PC-3 (cell line): ENCODE data around the gene CDKN3. TPM values are rescaled to one million over a fixed set of nuclear protein-coding genes. Genes with fewer than 3 reads are reported as not detected.

Source experiments
- ATAC-seq: fragments of 200-7000 bp; cut with Tn5 transposase; 2 replicates; pipeline ENCODE4 v1.9.1; 2020; ENCODE audit warnings: mild to moderate bottlenecking, moderate library complexity
- BruUV-seq: library from RNA; stranded (reverse); fragments of 400-500 nt; replicated peaks from 2 replicates; lab custom pipeline; 2021; lab: Mats Ljungman, UMichigan
- CTCF ChIA-PET: fragments of 300-600 bp; sonication (Branson Sonifier 250); formaldehyde crosslinking; loops from one replicate; lab custom pipeline; 2022; ENCODE audit warnings: antibody characterized with exemption; lab: Charles Lee
- POLR2A ChIA-PET: fragments of 300-600 bp; sonication (Branson Sonifier 250); formaldehyde crosslinking; loops from one replicate; lab custom pipeline; 2022; ENCODE audit warnings: antibody characterized with exemption; ENCODE audit not compliant: unreplicated experiment; lab: Charles Lee
- DNase-seq: peaks from one replicate; pipeline ENCODE4 v3.0.0-alpha.2; 2015
- H2AFZ ChIP-seq: fragments of 300-600 bp; sonication (generic); 2 replicates; pipeline ENCODE4 v1.6.0; 2016; ENCODE audit warnings: antibody characterized with exemption, low read length
- H3F3A ChIP-seq: fragments of 300-600 bp; sonication (generic); one replicate; pipeline ENCODE4 v1.6.0; 2017; ENCODE audit warnings: antibody characterized with exemption, low read length, control low read depth, mild to moderate bottlenecking; ENCODE audit not compliant: unreplicated experiment
- H3K27ac ChIP-seq: fragments of 300-600 bp; sonication (generic); 2 replicates; pipeline ENCODE4 v1.5.1; 2016; ENCODE audit warnings: mild to moderate bottlenecking, low read length
- H3K27me3 ChIP-seq: fragments of 300-600 bp; sonication (generic); 2 replicates; pipeline ENCODE4 v1.6.1; 2016; ENCODE audit warnings: low read length, mixed read lengths
- H3K36me3 ChIP-seq: fragments of 300-600 bp; sonication (generic); 2 replicates; pipeline ENCODE4 v1.6.1; 2016; ENCODE audit warnings: low read depth, mixed run types, low read length, mixed read lengths
- H3K4me1 ChIP-seq: fragments of 300-600 bp; sonication (generic); 2 replicates; pipeline ENCODE4 v1.5.1; 2016; ENCODE audit warnings: low read length; ENCODE audit not compliant: insufficient read depth
- H3K4me2 ChIP-seq: fragments of 300-600 bp; sonication (generic); 2 replicates; pipeline ENCODE4 v1.6.0; 2016; ENCODE audit warnings: low read length
- H3K4me3 ChIP-seq: fragments of 300-600 bp; sonication (generic); 2 replicates; pipeline ENCODE4 v1.5.1; 2016; ENCODE audit warnings: mild to moderate bottlenecking, low read length, mixed read lengths
- H3K79me2 ChIP-seq: fragments of 300-600 bp; sonication (generic); 2 replicates; pipeline ENCODE4 v1.6.1; 2017; ENCODE audit warnings: low read length, mixed read lengths
- H3K9ac ChIP-seq: fragments of 300-600 bp; sonication (generic); 2 replicates; pipeline ENCODE4 v1.6.0; 2016; ENCODE audit warnings: mild to moderate bottlenecking, low read length
- H3K9me2 ChIP-seq: fragments of 300-600 bp; sonication (generic); replicated peaks from 2 replicates; pipeline ENCODE4 v1.6.1; 2016; ENCODE audit warnings: mixed run types, low read length, mixed read lengths
- H3K9me3 ChIP-seq: fragments of 300-600 bp; sonication (generic); 2 replicates; pipeline ENCODE4 v1.6.1; 2016; ENCODE audit warnings: low read length, mixed read lengths
- H4K20me1 ChIP-seq: fragments of 300-600 bp; sonication (generic); 2 replicates; pipeline ENCODE4 v1.6.1; 2016; ENCODE audit warnings: low read length, mixed read lengths
- EZH2 ChIP-seq: fragments of 300-600 bp; sonication (generic); IDR thresholded peaks from one replicate; pipeline ENCODE4 v1.6.1; 2017; ENCODE audit warnings: antibody characterized with exemption, mild to moderate bottlenecking, low read length; ENCODE audit not compliant: unreplicated experiment
- EZH2phosphoT487 ChIP-seq: fragments of 300-600 bp; sonication (generic); IDR thresholded peaks from 2 replicates; pipeline ENCODE4 v1.6.1; 2018; ENCODE audit warnings: mild to moderate bottlenecking, antibody characterized with exemption, low read length, borderline replicate concordance
- intact Hi-C: fragments of 100-400 bp; cut with micrococcal nuclease; formaldehyde crosslinking; loops from 2 replicates; pipeline ENCODE4 v1.9.0; 2023
- total RNA-seq: library from RNA; depleted of rRNA; stranded (reverse); fragments of >200 nt; gene quantifications from 2 replicates; pipeline ENCODE4 v1.2.3, GENCODE V29; 2014
- TF ChIP-seq, protein P1 (sequence below): fragments of 300-600 bp; sonication (generic); conservative IDR thresholded peaks from 2 replicates; pipeline ENCODE4 v1.5.1; 2017; ENCODE audit warnings: antibody characterized with exemption, low read depth, mild to moderate bottlenecking, low read length

CDKN3 gene
- total RNA-seq, 1 experiment from 2014 or later, result 434 TPM

DNA sequence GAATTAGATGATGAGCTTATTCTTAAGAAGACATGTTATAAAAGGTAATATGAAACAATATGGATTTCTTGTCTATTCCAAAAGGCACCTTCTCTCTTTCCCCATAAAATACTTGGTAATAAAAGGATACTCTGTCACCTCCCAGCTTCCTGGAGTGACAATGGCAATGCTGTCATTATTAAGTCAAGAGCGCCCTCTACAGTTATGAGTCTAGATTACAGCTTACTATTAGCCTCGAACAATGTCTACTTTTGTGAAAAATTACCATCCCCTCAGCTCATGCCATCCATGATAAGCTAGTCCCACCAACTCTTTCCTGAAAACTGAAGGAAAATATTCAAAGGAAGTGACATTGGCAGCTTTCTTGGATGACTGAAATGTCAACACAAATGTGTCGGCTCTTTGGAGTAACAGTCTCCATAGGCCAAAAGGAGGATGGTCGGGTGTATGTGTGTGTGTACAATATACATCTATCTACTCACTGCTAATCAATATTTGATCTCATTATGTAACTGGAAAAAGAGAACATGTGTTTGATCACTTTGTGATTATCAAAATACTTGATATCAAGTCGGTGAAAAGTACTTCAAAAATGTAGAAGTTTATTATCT, 48.7 kb upstream of the CDKN3 start:
- no peak for TF ChIP-seq EZH2phosphoT487
- TF ChIP-seq, protein P1, sequence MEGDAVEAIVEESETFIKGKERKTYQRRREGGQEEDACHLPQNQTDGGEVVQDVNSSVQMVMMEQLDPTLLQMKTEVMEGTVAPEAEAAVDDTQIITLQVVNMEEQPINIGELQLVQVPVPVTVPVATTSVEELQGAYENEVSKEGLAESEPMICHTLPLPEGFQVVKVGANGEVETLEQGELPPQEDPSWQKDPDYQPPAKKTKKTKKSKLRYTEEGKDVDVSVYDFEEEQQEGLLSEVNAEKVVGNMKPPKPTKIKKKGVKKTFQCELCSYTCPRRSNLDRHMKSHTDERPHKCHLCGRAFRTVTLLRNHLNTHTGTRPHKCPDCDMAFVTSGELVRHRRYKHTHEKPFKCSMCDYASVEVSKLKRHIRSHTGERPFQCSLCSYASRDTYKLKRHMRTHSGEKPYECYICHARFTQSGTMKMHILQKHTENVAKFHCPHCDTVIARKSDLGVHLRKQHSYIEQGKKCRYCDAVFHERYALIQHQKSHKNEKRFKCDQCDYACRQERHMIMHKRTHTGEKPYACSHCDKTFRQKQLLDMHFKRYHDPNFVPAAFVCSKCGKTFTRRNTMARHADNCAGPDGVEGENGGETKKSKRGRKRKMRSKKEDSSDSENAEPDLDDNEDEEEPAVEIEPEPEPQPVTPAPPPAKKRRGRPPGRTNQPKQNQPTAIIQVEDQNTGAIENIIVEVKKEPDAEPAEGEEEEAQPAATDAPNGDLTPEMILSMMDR, result peak; percentile 99
- H3K36me3 ChIP-seq, result no peaks in the 10 kb centered on the region
- DNase-seq (peak; percentile 99), ATAC-seq (peak; percentile 70)
- H3K9ac ChIP-seq, result no peak overlapping the region
- no peaks in the 10 kb centered on the region for H3K9me2 ChIP-seq
- intact Hi-C loops, result loop anchor here (1.0 to 10.0 kb wide), 8 partner anchors 72 to 1293 kb away; no protein-coding TSS in a partner anchor
- peaks cover 19% of the 10 kb centered on the region for H3K4me1 ChIP-seq
- POLR2A ChIA-PET, result interaction anchor here (0.5 to 0.6 kb wide), 2 partner anchors 9 to 173 kb away, joined by 4 to 6 read pairs; no protein-coding TSS in a partner anchor
- H4K20me1 ChIP-seq, result no peaks in the 10 kb centered on the region
- no peaks in the 10 kb centered on the region for H3F3A ChIP-seq
- no peaks in the 10 kb centered on the region for H3K79me2 ChIP-seq
- no peaks in the 10 kb centered on the region for H3K27me3 ChIP-seq
- no peak overlapping the region for H3K4me3 ChIP-seq
- H3K27ac ChIP-seq, result no peak overlapping the region
- no TSS peak for BruUV-seq
- no peaks in the 10 kb centered on the region for H3K9me3 ChIP-seq
- H2AFZ ChIP-seq, result peak overlapping the region; percentile 12
- CTCF ChIA-PET, result interaction anchor here (0.5 to 3.8 kb wide), 42 partner anchors 8 to 1796 kb away, joined by 3 to 39 read pairs (median 5); partner anchors contain the start of genes CDKN3 and TXNDC16
- peak overlapping the region; percentile 7; the same call in 1 of the 2 replicates for H3K4me2 ChIP-seq

DNA sequence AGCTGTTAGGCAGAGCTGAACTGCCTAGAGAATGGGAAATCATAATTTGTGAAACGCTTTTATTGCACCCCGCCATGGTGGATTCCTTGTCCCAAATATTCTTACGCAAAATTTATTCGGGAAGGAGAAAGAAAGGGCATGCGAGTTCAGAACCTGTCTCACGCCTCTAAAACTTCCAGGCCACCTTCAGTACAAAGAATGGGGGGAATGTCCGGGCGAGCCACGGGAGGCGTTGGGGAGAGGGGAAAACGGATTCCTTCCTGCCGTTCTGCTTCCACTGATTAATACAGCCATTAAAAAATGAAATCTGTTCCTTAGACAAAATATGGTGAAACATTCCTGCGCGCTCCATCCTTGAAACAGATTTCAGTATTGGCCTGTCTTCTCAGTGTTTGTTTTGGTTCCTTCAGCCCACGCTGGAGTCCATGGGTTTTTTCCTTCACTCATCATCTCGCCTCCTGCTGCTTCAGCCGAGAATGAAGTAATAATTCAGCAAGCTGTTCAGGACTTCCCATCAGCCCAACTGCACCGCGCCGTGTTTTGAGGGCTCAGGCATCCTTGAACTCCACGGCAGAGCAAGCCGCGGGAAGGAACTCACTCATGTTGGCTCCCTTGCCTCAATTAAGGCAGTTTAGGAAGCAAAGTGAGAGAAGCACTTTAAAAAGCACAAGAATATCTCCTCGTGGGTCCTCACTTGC, 47.7 kb upstream of the CDKN3 start:
- no peak overlapping the region for H3K4me2 ChIP-seq
- H3K27me3 ChIP-seq, result no peaks in the 10 kb centered on the region
- H3K27ac ChIP-seq, result no peak overlapping the region
- H3K9me2 ChIP-seq, result no peaks in the 10 kb centered on the region
- peak overlapping the region; percentile 18; the same call in 1 of the 2 replicates for H2AFZ ChIP-seq
- no peak overlapping the region for H3K9ac ChIP-seq
- ChIA-PET POLR2A (no interaction called here), CTCF (interaction anchor here (0.6 to 3.8 kb wide), 13 partner anchors 11 to 685 kb away, joined by 3 to 39 read pairs (median 10); partner anchors contain the start of gene CDKN3)
- H3K36me3 ChIP-seq, result no peaks in the 10 kb centered on the region; the same call in 1 of the 2 replicates
- TF ChIP-seq EZH2, result no peak
- no peak for TF ChIP-seq EZH2phosphoT487
- TF ChIP-seq, protein P1, result no peak
- H4K20me1 ChIP-seq, result no peaks in the 10 kb centered on the region
- no TSS peak for BruUV-seq
- H3K4me1 ChIP-seq, result peaks cover 19% of the 10 kb centered on the region
- H3K4me3 ChIP-seq, result no peak overlapping the region
- no peaks in the 10 kb centered on the region for H3K79me2 ChIP-seq
- no peak for DNase-seq
- peaks cover 4% of the 10 kb centered on the region; the same call in 1 of the 2 replicates for H3K9me3 ChIP-seq
- no peak for ATAC-seq
- intact Hi-C loops, result loop anchor here (1.0 to 10.0 kb wide), 8 partner anchors 71 to 1294 kb away; no protein-coding TSS in a partner anchor
- H3F3A ChIP-seq, result no peaks in the 10 kb centered on the region
